Liver (tissue), 3 donors: ENCODE measurements around the gene PTGDR.

Experiments
- EGR1 ChIP-seq, 2 donors: IDR thresholded peaks; 2 replicates each; pipeline ENCODE4 v1.6.1; 2016 to 2018; ENCODE audit warnings: antibody characterized with exemption in 2 of 2, low read depth in 2 of 2
- FOXA1 ChIP-seq: IDR thresholded peaks from 2 replicates; pipeline ENCODE4 v1.6.1; 2016; ENCODE audit warnings: antibody characterized with exemption
- GABPA ChIP-seq, 2 donors: IDR thresholded peaks in 1 of 2; conservative IDR thresholded peaks in 1 of 2; 2 replicates each; pipeline ENCODE4 v1.6.1; 2016; ENCODE audit warnings: antibody characterized with exemption in 2 of 2, mild to moderate bottlenecking in 1 of 2, moderate library complexity in 1 of 2
- HNF4A ChIP-seq, 2 donors: conservative IDR thresholded peaks; 2 replicates each; pipeline ENCODE4 v1.6.1; 2016; ENCODE audit warnings: antibody characterized with exemption in 2 of 2, mild to moderate bottlenecking in 2 of 2
- JUND ChIP-seq, 2 donors: IDR thresholded peaks; 2 replicates each; pipeline ENCODE4 v1.6.1; 2016; ENCODE audit warnings: antibody characterized with exemption in 2 of 2
- RXRA ChIP-seq, 2 donors: IDR thresholded peaks; 2 replicates each; pipeline ENCODE4 v1.6.1; 2017 to 2018; ENCODE audit warnings: antibody characterized with exemption in 2 of 2, mild to moderate bottlenecking in 1 of 2
- SP1 ChIP-seq: IDR thresholded peaks from 2 replicates; pipeline ENCODE4 v1.6.1; 2018; ENCODE audit warnings: antibody characterized with exemption, mild to moderate bottlenecking
- TAF1 ChIP-seq: conservative IDR thresholded peaks from 2 replicates; pipeline ENCODE4 v1.6.1; 2016; ENCODE audit warnings: antibody characterized with exemption, mild to moderate bottlenecking
- YY1 ChIP-seq: IDR thresholded peaks from 2 replicates; pipeline ENCODE4 v1.6.1; 2016; ENCODE audit warnings: antibody characterized with exemption, mild to moderate bottlenecking
- TF ChIP-seq, protein P1 (sequence below): fragments of 150-350 bp; IDR thresholded peaks from 2 replicates; pipeline ENCODE4 v1.5.1; 2017; ENCODE audit warnings: improper control_type of control experiment, low read depth, low read length; ENCODE audit not compliant: missing input control
- TF ChIP-seq, protein P2 (sequence below): IDR thresholded peaks from 2 replicates; pipeline ENCODE4 v1.6.1; 2016; ENCODE audit warnings: antibody characterized with exemption
- TF ChIP-seq, protein P3 (sequence below): IDR thresholded peaks from 2 replicates; pipeline ENCODE4 v1.6.1; 2016; ENCODE audit warnings: antibody characterized with exemption, mild to moderate bottlenecking
- TF ChIP-seq, protein P4 (sequence below): IDR thresholded peaks from 2 replicates; pipeline ENCODE4 v1.6.1; 2016; ENCODE audit warnings: antibody characterized with exemption
- donor health status: healthy.
- donor health status: healthy.

DNA sequence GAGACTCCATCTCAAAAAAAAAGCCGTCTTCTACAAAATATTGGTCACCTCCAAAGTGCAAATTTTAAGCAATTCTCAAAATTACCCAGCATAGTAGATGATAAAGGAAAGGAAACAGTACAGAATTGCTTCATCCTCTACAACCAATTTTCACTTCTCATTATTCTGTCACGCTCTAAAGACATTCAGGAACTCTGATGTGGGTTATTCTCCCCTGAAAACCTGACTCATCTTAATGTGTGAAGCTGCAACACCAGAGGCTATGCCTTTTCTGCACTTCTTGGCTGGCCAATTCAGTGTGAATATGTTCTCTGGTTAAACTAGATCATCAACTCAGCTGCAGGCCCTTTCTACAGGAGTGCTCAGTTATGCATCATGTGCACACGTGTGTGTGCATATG is 57.6 kb downstream of the PTGDR start:
- TF ChIP-seq, protein P1, sequence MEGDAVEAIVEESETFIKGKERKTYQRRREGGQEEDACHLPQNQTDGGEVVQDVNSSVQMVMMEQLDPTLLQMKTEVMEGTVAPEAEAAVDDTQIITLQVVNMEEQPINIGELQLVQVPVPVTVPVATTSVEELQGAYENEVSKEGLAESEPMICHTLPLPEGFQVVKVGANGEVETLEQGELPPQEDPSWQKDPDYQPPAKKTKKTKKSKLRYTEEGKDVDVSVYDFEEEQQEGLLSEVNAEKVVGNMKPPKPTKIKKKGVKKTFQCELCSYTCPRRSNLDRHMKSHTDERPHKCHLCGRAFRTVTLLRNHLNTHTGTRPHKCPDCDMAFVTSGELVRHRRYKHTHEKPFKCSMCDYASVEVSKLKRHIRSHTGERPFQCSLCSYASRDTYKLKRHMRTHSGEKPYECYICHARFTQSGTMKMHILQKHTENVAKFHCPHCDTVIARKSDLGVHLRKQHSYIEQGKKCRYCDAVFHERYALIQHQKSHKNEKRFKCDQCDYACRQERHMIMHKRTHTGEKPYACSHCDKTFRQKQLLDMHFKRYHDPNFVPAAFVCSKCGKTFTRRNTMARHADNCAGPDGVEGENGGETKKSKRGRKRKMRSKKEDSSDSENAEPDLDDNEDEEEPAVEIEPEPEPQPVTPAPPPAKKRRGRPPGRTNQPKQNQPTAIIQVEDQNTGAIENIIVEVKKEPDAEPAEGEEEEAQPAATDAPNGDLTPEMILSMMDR = no peak
- TF ChIP-seq, protein P2, sequence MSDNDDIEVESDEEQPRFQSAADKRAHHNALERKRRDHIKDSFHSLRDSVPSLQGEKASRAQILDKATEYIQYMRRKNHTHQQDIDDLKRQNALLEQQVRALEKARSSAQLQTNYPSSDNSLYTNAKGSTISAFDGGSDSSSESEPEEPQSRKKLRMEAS = no peak
- TF ChIP-seq SP1 (no peak), GABPA (IDR thresholded peaks at IDR 0.05 in 1 of 2, conservative IDR thresholded peaks at IDR 0.05 in 1 of 2) (no peak), RXRA (IDR thresholded peaks at IDR 0.05) (no peak), FOXA1 (no peak), TAF1 (no peak), JUND (IDR thresholded peaks at IDR 0.05) (no peak), HNF4A (conservative IDR thresholded peaks at IDR 0.05) (no peak), EGR1 (IDR thresholded peaks at IDR 0.05; ENCODE audit: low read depth in 2 of 2) (no peak), YY1 (no peak)
- TF ChIP-seq, protein P3, sequence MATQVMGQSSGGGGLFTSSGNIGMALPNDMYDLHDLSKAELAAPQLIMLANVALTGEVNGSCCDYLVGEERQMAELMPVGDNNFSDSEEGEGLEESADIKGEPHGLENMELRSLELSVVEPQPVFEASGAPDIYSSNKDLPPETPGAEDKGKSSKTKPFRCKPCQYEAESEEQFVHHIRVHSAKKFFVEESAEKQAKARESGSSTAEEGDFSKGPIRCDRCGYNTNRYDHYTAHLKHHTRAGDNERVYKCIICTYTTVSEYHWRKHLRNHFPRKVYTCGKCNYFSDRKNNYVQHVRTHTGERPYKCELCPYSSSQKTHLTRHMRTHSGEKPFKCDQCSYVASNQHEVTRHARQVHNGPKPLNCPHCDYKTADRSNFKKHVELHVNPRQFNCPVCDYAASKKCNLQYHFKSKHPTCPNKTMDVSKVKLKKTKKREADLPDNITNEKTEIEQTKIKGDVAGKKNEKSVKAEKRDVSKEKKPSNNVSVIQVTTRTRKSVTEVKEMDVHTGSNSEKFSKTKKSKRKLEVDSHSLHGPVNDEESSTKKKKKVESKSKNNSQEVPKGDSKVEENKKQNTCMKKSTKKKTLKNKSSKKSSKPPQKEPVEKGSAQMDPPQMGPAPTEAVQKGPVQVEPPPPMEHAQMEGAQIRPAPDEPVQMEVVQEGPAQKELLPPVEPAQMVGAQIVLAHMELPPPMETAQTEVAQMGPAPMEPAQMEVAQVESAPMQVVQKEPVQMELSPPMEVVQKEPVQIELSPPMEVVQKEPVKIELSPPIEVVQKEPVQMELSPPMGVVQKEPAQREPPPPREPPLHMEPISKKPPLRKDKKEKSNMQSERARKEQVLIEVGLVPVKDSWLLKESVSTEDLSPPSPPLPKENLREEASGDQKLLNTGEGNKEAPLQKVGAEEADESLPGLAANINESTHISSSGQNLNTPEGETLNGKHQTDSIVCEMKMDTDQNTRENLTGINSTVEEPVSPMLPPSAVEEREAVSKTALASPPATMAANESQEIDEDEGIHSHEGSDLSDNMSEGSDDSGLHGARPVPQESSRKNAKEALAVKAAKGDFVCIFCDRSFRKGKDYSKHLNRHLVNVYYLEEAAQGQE = no peak
- TF ChIP-seq, protein P4, sequence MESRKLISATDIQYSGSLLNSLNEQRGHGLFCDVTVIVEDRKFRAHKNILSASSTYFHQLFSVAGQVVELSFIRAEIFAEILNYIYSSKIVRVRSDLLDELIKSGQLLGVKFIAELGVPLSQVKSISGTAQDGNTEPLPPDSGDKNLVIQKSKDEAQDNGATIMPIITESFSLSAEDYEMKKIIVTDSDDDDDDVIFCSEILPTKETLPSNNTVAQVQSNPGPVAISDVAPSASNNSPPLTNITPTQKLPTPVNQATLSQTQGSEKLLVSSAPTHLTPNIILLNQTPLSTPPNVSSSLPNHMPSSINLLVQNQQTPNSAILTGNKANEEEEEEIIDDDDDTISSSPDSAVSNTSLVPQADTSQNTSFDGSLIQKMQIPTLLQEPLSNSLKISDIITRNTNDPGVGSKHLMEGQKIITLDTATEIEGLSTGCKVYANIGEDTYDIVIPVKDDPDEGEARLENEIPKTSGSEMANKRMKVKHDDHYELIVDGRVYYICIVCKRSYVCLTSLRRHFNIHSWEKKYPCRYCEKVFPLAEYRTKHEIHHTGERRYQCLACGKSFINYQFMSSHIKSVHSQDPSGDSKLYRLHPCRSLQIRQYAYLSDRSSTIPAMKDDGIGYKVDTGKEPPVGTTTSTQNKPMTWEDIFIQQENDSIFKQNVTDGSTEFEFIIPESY = no peak
